ENCODE results near the gene SMPD2. TPM values are rescaled to one million over a fixed set of nuclear protein-coding genes. Genes with fewer than 3 reads are reported as not detected.

Gene SMPD2
- total RNA-seq, 1 donor from 2014 or later = 19.7 TPM

DNA sequence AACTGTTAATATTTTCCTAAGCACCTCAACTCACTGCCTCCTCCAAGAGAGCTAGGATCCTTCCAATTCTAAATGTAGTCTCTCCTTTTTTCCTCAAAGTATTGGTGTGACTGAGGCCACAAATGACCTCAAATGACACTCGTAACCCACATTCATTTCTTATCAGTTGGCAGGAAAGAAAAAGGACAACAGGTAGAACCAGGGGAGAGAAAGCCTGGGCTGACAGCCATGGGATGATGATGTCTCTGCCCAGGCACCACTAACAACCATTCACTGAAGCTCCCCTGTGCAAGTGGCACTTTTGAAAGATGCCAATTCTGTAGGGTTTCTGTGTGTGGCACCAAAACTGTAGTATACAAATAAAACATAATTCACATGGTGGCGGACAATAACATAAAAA is 35.1 kb downstream of the SMPD2 start:
- peaks cover 14% of the 10 kb centered on the region for H3K36me3 ChIP-seq (ENCODE audit: control insufficient read depth, insufficient read depth, low read length)
- no peaks in the 10 kb centered on the region for H3K27me3 ChIP-seq (ENCODE audit: control insufficient read depth, insufficient read depth, low read length)
- H3K4me3 ChIP-seq (ENCODE audit: low read depth, low read length) = no peak overlapping the region
- FAIRE-seq (no peak), DNase-seq (ENCODE audit: low read depth) (no peak)
- TF ChIP-seq, protein P1, sequence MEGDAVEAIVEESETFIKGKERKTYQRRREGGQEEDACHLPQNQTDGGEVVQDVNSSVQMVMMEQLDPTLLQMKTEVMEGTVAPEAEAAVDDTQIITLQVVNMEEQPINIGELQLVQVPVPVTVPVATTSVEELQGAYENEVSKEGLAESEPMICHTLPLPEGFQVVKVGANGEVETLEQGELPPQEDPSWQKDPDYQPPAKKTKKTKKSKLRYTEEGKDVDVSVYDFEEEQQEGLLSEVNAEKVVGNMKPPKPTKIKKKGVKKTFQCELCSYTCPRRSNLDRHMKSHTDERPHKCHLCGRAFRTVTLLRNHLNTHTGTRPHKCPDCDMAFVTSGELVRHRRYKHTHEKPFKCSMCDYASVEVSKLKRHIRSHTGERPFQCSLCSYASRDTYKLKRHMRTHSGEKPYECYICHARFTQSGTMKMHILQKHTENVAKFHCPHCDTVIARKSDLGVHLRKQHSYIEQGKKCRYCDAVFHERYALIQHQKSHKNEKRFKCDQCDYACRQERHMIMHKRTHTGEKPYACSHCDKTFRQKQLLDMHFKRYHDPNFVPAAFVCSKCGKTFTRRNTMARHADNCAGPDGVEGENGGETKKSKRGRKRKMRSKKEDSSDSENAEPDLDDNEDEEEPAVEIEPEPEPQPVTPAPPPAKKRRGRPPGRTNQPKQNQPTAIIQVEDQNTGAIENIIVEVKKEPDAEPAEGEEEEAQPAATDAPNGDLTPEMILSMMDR (IDR thresholded peaks at IDR 0.05; ENCODE audit: insufficient read depth, low read length, severe bottlenecking) = no peak

DNA sequence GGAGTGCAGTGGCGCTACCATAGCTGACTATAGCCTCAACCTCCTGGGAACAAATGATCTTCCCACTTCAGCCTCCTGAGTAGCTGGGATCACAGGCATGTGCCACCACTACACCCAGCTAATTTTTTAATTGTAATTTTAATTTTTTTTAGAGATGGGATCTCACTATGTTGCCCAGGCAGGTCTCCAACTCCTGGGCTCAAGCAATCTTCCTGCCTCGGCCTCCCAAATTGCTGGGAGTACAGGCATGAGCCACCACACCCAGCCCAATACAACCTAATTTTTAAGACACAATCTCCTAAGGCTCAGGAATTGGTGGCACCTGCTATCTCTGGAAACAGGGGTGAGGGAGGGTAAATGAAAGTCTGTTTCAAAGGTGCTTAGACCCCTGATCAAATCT is 36.7 kb downstream of the SMPD2 start:
- no peak for FAIRE-seq

DNA sequence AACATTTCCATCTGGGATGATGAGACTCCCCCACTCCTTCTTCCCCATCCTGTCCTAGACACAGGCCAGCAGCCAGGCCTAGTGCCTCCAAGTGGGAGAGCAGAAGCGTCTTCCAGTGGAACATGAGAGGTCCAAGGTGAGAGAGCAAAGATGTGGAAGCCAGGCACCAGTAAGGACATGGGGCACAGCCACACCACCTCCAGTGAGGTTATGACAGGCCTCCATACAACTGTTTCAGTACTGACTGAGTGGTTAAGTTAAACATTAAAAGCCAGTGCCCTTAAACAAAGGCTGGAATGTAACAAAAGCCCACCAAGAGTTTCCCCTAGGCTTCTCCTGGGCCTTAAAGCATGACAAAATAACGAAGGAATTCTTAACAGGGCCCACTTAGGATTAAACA is 37.2 kb downstream of the SMPD2 start:
- Histone ChIP-seq H3K36me3 (ENCODE audit: control insufficient read depth, insufficient read depth, low read length) (peaks cover 12% of the 10 kb centered on the region), H3K4me3 (ENCODE audit: low read depth, low read length) (no peak overlapping the region), H3K27me3 (ENCODE audit: control insufficient read depth, insufficient read depth, low read length) (no peaks in the 10 kb centered on the region)
- no peak for FAIRE-seq
- no peak for DNase-seq (ENCODE audit: low read depth)
- TF ChIP-seq, protein P1 (IDR thresholded peaks at IDR 0.05; ENCODE audit: insufficient read depth, low read length, severe bottlenecking) = no peak

More for the DNA sequence above, 36.7 kb downstream of the SMPD2 start:
- TF ChIP-seq, protein P1 (IDR thresholded peaks at IDR 0.05; ENCODE audit: insufficient read depth, low read length, severe bottlenecking) = no peak
- Histone ChIP-seq H3K36me3 (ENCODE audit: control insufficient read depth, insufficient read depth, low read length) (peaks cover 13% of the 10 kb centered on the region), H3K27me3 (ENCODE audit: control insufficient read depth, insufficient read depth, low read length) (no peaks in the 10 kb centered on the region), H3K4me3 (ENCODE audit: low read depth, low read length) (no peak overlapping the region)
- DNase-seq (ENCODE audit: low read depth) = no peak

DNA sequence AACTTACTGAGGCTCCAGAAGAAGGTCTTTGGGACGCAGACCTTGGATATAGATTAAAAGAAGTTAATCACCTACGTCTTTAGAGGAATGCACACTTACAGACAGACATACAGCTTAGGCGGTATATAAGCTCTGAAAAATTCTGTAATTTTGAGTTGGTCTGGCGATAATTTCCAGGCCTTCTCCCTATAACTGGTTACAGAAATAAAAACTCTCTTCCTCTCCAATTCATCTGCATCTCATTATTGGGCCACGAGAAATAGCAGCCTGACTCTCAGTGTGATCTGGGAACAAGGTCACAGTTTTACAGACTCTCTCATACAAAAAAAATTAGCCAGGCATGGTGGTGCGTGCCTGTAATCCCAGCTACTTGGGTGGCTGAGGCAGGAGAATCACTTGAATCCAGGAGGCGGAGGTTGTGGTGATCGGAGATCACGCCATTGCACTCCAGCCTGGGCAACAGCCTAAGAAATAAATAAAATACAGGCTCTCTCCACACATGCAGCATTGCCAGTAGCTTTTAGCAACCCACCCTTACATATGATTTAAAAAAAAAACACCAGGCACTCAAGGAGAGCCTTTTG is 37.8 kb downstream of the SMPD2 start:
- H3K36me3 ChIP-seq (ENCODE audit: control insufficient read depth, insufficient read depth, low read length) = peaks cover 12% of the 10 kb centered on the region
- H3K4me3 ChIP-seq (ENCODE audit: low read depth, low read length) = no peak overlapping the region
- FAIRE-seq = no peak

DNA sequence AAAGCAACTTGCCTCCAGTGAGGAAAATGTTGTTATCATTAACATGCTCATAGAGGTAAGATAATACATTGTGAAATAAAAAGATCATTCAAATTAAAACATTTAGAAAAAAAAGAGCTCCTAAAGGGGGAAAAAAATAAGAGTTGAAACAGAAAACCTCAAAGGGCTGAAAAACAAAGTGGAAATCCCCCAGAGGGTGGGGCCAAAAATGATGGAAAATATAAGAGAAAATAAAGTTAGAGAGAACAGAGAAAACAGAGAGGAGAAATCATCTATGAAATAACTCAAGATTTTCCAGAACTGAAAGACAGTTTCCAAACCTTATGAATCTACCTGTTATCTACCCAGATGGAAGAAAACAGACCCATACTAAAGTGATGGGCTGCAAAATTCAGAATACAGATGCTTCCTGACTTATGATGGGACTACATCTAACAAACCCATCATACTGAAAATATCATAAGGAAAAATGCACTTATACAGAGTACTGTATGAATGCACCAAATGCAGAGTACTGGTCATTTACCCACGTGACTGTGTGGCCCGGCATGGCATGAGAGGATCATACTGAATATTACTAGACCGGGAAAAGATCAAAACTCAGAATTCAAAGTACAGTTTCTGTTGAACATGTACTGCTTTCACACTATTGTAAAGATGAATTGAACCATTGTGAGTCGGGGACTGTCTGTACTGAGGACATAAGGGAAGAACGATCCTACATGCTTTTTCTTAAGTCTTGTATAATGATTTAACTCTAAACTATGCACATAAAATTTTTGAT is 38.5 kb downstream of the SMPD2 start:
- Histone ChIP-seq H3K36me3 (ENCODE audit: control insufficient read depth, insufficient read depth, low read length) (peaks cover 12% of the 10 kb centered on the region), H3K4me3 (ENCODE audit: low read depth, low read length) (no peak overlapping the region), H3K27me3 (ENCODE audit: control insufficient read depth, insufficient read depth, low read length) (no peaks in the 10 kb centered on the region)
- TF ChIP-seq, protein P1 (IDR thresholded peaks at IDR 0.05; ENCODE audit: insufficient read depth, low read length, severe bottlenecking) = no peak
- FAIRE-seq (no peak), DNase-seq (ENCODE audit: low read depth) (no peak)

More for the DNA sequence above, 37.8 kb downstream of the SMPD2 start:
- no peak for DNase-seq (ENCODE audit: low read depth)
- H3K27me3 ChIP-seq (ENCODE audit: control insufficient read depth, insufficient read depth, low read length) = no peaks in the 10 kb centered on the region
- TF ChIP-seq, protein P1 (IDR thresholded peaks at IDR 0.05; ENCODE audit: insufficient read depth, low read length, severe bottlenecking) = no peak
